HG03565 (cell line): Measurements from ENCODE around the gene SIRPA.

ENCODE experiments used
- ATAC-seq: cut with Tn5 transposase; IDR thresholded peaks from one replicate; pipeline ENCODE4 v1.9.1; 2021; ENCODE audit warnings: mild to moderate bottlenecking, moderate library complexity; ENCODE audit not compliant: unreplicated experiment

SIRPA gene

GRCh38 chr20:1931830-1932229, 36.6 kb downstream of the SIRPA start:
- ATAC-seq: no peak

DNA sequence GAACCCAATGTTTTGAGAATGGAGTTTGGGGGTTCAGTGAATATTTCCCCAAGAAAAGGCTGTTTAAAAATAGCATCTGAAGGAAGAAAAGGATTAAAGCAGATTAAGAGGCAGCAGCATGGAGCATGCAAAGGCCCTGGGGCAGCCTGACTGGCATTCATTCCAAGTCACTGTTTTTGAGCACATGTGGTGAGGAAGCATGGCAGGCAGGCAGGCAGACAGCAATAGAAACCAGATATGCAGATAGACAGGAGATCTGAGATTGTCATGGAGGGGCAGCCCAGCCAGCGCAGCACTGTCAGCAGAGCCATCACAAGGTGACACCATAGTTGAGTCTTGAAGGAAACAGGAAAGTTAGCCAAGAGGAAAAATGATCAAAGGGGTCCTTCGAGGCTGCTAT, 37.8 kb downstream of the SIRPA start:
- no peak for ATAC-seq

- no peak for ATAC-seq
Measured at GRCh38 chr20:1933465-1933870, 38.3 kb downstream of the SIRPA start.

- ATAC-seq: no peak
Measured at GRCh38 chr20:1934156-1934555, 38.9 kb downstream of the SIRPA start.

DNA sequence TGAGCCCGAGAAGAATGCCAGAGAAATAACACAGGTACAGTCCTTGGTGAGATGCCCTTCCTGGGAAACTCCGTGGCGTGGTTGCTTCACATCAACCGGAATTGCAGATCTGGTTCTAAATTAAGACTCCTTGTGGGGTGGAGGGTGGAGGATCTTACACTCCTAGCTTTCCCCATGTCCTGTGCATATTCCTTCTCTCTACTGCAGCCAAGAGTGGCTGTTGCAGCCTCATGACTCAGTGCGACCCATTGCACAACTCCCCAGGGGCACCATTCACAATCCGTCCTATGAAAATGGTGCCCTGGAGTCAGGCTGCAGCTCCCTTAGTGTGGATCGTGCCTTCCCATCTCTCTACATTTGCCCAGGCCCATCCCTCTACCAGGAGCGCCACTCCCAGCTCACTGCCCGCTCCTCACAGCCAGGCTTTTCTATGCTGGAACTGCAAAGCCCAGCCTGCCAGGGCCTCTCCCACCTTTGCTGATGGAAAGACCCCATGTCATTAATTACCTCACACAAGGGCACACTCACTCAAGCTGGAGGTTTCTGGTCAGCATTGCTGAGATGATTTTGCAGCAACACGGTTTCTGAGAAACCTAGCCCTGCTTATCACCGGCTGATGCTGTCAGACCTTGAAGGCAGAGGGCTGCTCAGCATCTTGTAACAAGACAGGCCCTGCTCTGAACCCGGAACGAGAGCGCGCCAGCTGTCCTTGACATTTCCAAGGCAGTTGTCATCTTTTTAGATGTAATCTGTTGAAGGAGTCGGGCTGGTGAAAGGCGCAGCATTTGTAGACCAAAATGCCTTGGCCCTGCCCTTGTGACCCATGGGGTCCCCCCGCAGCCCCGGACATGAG, 39.7 kb downstream of the SIRPA start:
- no peak for ATAC-seq

GRCh38 chr20:1935696-1936366, 40.6 kb downstream of the SIRPA start:
- no peak for ATAC-seq

DNA sequence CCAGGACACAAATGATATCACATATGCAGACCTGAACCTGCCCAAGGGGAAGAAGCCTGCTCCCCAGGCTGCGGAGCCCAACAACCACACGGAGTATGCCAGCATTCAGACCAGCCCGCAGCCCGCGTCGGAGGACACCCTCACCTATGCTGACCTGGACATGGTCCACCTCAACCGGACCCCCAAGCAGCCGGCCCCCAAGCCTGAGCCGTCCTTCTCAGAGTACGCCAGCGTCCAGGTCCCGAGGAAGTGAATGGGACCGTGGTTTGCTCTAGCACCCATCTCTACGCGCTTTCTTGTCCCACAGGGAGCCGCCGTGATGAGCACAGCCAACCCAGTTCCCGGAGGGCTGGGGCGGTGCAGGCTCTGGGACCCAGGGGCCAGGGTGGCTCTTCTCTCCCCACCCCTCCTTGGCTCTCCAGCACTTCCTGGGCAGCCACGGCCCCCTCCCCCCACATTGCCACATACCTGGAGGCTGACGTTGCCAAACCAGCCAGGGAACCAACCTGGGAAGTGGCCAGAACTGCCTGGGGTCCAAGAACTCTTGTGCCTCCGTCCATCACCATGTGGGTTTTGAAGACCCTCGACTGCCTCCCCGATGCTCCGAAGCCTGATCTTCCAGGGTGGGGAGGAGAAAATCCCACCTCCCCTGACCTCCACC, 42.2 kb downstream of the SIRPA start:
- no peak for ATAC-seq

DNA sequence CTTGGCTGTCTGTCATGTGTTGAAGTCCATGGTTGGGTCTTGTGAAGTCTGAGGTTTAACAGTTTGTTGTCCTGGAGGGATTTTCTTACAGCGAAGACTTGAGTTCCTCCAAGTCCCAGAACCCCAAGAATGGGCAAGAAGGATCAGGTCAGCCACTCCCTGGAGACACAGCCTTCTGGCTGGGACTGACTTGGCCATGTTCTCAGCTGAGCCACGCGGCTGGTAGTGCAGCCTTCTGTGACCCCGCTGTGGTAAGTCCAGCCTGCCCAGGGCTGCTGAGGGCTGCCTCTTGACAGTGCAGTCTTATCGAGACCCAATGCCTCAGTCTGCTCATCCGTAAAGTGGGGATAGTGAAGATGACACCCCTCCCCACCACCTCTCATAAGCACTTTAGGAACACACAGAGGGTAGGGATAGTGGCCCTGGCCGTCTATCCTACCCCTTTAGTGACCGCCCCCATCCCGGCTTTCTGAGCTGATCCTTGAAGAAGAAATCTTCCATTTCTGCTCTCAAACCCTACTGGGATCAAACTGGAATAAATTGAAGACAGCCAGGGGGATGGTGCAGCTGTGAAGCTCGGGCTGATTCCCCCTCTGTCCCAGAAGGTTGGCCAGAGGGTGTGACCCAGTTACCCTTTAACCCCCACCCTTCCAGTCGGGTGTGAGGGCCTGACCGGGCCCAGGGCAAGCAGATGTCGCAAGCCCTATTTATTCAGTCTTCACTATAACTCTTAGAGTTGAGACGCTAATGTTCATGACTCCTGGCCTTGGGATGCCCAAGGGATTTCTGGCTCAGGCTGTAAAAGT, 43.5 kb downstream of the SIRPA start:
- no peak for ATAC-seq

DNA sequence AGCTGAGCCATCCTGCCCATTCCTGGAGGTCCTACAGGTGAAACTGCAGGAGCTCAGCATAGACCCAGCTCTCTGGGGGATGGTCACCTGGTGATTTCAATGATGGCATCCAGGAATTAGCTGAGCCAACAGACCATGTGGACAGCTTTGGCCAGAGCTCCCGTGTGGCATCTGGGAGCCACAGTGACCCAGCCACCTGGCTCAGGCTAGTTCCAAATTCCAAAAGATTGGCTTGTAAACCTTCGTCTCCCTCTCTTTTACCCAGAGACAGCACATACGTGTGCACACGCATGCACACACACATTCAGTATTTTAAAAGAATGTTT, 44.0 kb downstream of the SIRPA start:
- no peak for ATAC-seq

- no peak for ATAC-seq
Measured at GRCh38 chr20:1940581-1940980, 45.4 kb downstream of the SIRPA start.

GRCh38 chr20:1941226-1941625, 46.0 kb downstream of the SIRPA start:
- ATAC-seq: no peak

DNA sequence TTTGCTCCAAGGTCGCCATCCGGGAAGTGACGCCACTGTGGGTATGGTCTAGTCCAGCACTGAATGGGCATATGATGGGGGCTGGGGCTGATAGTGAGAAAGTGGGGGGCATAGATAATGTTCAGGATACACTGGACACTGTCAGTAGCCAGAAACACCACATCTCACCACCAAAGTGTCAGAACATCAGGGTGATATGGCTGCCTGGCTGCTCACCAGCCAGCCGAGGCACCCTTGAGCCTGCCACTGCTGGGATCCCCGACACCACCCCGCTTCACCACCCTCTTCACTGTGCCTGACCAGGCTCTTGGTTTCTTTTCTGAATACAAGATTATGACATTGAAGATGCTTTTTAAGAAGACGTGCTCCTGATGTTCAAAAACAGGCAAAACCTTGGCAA, 46.9 kb downstream of the SIRPA start:
- ATAC-seq: no peak

DNA sequence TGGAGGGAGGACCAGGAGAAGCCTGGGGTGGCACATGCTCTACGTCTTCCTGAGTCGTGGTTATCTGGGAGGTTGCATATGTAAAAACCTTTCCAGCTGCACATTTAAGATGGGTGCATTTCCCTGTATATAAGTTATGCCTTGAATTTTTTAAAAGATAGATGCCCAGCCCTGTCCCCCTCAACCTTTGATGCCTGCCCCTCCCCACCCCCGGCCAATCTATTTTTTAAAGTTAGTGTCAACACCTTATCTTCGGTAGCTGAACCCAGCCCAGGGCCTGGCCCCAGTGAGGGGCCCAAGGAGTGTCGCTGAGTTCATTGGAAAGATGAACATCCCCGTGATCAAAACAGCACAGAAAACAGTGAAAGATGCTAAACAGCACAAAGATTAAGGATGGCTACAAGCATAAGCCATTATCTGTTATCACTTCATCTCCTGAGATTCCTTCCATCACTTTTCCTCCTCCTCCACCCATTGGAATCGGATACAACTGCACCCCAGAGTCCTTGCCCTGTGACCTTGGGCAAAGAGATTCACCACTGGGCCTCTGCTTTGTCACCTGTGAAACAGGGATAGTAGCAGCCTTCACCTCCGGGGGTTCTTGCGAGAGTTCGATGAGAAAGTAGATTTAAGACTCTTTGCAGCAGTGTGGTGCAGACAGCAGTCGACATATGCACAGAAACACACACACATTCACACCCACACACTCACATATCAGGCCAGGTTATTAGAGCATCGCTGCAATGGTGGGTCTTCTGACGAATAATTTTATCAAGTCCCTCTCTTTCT, 47.5 kb downstream of the SIRPA start:
- no peak for ATAC-seq

DNA sequence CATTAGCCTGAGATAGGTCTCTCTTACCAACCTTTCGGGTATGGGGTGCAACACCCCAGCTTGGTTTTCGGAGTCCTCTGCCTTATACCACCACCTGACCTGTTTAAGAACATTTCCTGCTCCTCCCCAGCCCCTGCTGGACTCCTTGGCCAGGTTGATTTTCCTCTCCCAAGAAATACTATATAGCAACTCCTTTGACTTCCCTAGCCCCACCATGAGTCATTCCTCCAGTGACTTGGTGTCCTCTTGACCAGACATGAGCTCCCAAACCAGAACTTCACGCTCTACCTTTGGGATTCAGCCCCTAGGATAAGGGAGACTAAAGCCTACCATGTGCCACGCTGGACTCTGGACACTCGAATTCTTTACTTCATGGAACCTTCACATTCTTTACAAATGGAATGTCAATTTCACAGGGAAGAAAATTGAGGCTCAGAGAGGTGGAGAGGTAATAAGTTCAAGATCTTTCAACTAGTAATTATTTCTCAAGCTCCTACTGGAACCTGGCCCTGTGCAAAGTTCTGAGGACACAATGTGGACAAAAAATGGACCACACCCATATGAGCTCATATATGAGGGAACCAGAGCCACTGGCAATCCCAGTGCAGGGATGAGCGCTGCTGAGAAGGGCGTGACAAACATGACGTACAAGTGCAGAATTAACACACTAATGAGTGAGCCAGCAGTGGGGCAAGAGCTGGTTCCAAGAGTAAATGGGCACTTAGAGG, 48.2 kb downstream of the SIRPA start:
- no peak for ATAC-seq

DNA sequence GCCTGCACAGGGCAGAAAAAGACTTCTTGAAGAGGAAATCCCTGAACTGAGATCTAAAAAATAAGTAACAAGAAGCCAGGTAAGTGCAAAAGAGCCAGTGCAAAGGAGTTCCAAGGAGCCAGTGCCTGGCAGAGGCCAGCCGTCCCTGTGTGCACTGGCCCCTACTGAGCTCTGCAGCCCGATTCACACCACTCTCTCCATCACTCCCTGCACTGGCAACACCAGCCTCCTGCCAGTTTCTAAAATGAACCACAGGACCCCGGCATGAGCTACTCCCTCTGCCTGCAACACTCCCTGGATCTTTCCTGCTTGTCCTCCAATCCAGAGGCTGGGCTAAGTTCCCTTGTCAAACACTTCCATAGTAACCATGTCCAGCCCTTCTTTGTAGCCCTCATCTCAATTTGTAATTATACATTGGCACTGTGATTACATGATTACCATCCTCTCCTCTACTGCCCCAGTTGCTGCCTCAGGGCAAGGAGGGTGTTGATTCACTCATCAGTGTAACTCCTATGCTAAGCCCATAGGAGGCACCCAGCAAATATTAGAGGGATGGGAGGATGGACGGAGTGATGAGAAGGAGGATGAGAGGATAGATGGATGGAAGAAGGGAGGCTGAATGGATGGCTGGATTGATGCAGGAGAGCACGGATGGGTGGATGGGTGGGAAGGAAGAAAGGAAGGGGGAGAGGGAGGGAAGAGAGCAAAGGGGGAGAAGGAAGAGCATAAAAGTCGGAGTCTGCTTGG, 49.3 kb downstream of the SIRPA start:
- no peak for ATAC-seq

DNA sequence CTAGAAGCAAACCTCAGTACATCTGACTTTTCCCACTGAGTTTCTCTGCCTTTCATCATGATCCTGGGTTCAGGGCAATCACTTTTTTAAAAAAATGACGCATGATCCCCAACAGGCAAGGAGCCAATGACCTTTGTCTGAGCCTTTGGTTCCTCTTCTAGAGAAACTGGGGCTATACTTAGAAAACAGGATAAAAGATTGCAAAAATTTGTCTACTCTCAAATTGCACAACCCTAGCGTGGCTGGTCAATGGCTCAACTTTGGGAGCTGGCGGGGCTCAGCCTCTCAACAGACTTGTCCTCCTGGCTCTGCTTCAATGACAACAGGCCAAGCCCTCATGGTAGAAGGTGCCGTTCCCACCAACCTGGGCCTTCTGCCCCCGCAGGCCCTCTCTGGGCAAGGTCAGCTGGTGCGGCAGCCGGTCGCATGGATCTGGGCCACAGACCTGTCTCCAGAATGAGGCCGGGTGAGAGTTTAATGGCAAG, 50.0 kb downstream of the SIRPA start:
- no peak for ATAC-seq

DNA sequence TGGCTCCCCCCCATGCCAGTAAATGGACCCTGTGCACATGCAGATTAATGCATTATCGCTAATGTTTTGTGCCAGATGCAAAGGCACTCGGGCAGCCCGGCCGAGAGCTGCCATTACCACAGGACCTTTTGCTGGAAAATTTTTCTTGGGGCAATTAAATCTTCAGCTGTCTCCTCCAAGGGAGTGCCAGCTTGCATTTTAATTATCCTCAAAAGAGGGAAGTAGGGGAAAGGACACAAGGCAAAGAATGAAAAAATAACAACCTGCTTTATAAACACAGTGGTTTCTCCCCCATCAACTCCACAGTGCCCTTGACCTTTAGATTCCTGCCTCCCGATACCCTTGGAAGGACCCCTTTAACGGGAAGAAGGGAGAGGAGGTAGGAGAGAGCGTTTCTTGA, 50.5 kb downstream of the SIRPA start:
- ATAC-seq: no peak

DNA sequence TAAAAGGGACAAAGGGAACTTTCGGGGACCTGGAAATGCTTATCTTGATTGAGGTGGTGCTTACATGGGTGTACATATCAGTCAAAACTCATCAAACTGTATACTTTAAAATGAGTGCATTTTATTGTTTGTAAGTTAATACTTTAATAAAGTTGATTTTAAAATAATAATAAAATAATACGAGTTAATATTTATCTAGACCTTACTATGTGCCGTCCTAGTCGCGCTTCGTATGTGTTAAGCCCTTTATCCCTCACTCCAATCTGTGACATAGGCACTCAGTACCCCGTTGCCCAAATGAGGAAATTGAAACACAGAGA, 51.2 kb downstream of the SIRPA start:
- ATAC-seq: no peak
